Spleen (tissue), 11 donors: Measurements from ENCODE around the gene NPBWR2. TPM values are rescaled to one million over a fixed set of nuclear protein-coding genes. Genes with fewer than 3 reads are reported as not detected.
A peak's percentile ranks its signal among the peaks of the same experiment; 100 is the strongest.

Experiments
- DNase-seq: peaks from one replicate; pipeline ENCODE4 v3.0.0-alpha.2; 2020
- H3K27ac ChIP-seq, 8 donors: fragments of 200-600 bp; sonication (generic) in 7 of 8; 1 replicate in 4 of 8; 2 replicates in 4 of 8; pipeline versions ENCODE4 v1.5.0 to v1.8.0; 2016 to 2021; ENCODE audit warnings: inconsistent platforms in 4 of 8, mild to moderate bottlenecking in 4 of 8, moderate library complexity in 1 of 8
- H3K27me3 ChIP-seq, 7 donors: fragments of 200-600 bp; sonication (generic) in 6 of 7; replicated peaks in 1 of 7; 1 replicate in 4 of 7; 2 replicates in 3 of 7; pipeline versions ENCODE4 v1.5.0 to v1.8.0; 2016 to 2021; ENCODE audit warnings: inconsistent platforms in 3 of 7, mild to moderate bottlenecking in 1 of 7
- H3K36me3 ChIP-seq, 6 donors: fragments of 200-600 bp; sonication (generic) in 5 of 6; 1 replicate in 4 of 6; 2 replicates in 2 of 6; pipeline versions ENCODE4 v1.5.0 to v1.8.0; 2016 to 2021; ENCODE audit warnings: inconsistent platforms in 2 of 6
- H3K4me1 ChIP-seq, 6 donors: fragments of 200-600 bp; sonication (generic) in 5 of 6; 1 replicate in 3 of 6; 2 replicates in 3 of 6; pipeline versions ENCODE4 v1.5.0 to v1.8.0; 2016 to 2021; ENCODE audit warnings: inconsistent platforms in 3 of 6
- H3K4me3 ChIP-seq, 8 donors: fragments of 200-600 bp; sonication (generic) in 7 of 8; 1 replicate in 4 of 8; 2 replicates in 4 of 8; pipeline versions ENCODE4 v1.5.0 to v1.8.0; 2016 to 2021; ENCODE audit warnings: inconsistent platforms in 4 of 8, mild to moderate bottlenecking in 4 of 8, moderate library complexity in 2 of 8
- H3K9me3 ChIP-seq, 8 donors: fragments of 200-600 bp; sonication (generic) in 7 of 8; 1 replicate in 4 of 8; 2 replicates in 4 of 8; pipeline versions ENCODE4 v1.5.0 to v1.8.0; 2016 to 2021; ENCODE audit warnings: inconsistent platforms in 4 of 8
- POLR2A ChIP-seq, 3 donors: fragments of 450-650 bp; IDR thresholded peaks; one replicate each; pipeline ENCODE4 v1.5.1; 2017; ENCODE audit warnings: antibody characterized with exemption in 3 of 3, mild to moderate bottlenecking in 1 of 3
- POLR2AphosphoS5 ChIP-seq, 3 donors: sonication (generic); formaldehyde crosslinking; IDR thresholded peaks; one replicate each; pipeline ENCODE4 v1.5.1; 2017; ENCODE audit warnings: antibody characterized with exemption in 3 of 3
- WGBS, 5 donors: extraction: QIAGEN DNeasy Blood & Tissue Kit in 3 of 5; methylation state at CpG; one replicate each; pipeline versions ENCODE4 v1.1.5 to v1.1.7; 2013 to 2018; 5-methylcytosine and 5-hydroxymethylcytosine counted together
- intact Hi-C: fragments of 100-400 bp; cut with DNase I; formaldehyde crosslinking; loops from one replicate; pipeline ENCODE4 v1.15.0; 2023; ENCODE audit warnings: low total_unique reads
- polyA plus RNA-seq, 3 donors: library from polyadenylated mRNA; stranded (reverse); fragments of 200-250 nt; gene quantifications; one replicate each; pipeline ENCODE4 v1.2.1, GENCODE V29; 2013
- total RNA-seq, 7 donors: library from RNA; depleted of rRNA in 3 of 7; stranded (reverse); fragments of >200 nt in 3 of 7; fragmentation: NEBNext Ultra II Directional in 4 of 7; extraction: Animal tissue kit (Norgen Biotek cat#: 25700) in 4 of 7; gene quantifications; one replicate each; pipeline versions ENCODE4 v1.1.0 to v1.2.1, GENCODE V29; 2016 to 2021
- TF ChIP-seq, protein P1 (sequence below), 11 experiments: fragments of 200-600 bp in 7 of 11; fragments of 450-650 bp in 4 of 11; sonication (generic) in 4 of 11; IDR thresholded peaks in 8 of 11; conservative IDR thresholded peaks in 3 of 11; 1 replicate in 7 of 11; 2 replicates in 4 of 11; pipeline versions ENCODE4 v1.4.0 to v1.8.0; 2016 to 2021; ENCODE audit warnings: antibody characterized with exemption in 11 of 11, inconsistent platforms in 4 of 11, mild to moderate bottlenecking in 1 of 11
- donor health status: healthy with polysubstance abuse.
- donor health status: DM: no; HTN: no; CAD: no; lungs with moderate emphysema.
- donor health status: DM: no; HTN: no; CAD: no.
- donor health status: Bipolar disorder and iron deficiency.
- donor health status: healthy.
- donor health status: DM: no; HTN: no; CAD: no.
- donor health status: DM: yes; HTN: yes; CAD: no.

Gene NPBWR2
- total and polyA plus RNA-seq, 10 donors, result 0.26 TPM; not detected in 9

DNA sequence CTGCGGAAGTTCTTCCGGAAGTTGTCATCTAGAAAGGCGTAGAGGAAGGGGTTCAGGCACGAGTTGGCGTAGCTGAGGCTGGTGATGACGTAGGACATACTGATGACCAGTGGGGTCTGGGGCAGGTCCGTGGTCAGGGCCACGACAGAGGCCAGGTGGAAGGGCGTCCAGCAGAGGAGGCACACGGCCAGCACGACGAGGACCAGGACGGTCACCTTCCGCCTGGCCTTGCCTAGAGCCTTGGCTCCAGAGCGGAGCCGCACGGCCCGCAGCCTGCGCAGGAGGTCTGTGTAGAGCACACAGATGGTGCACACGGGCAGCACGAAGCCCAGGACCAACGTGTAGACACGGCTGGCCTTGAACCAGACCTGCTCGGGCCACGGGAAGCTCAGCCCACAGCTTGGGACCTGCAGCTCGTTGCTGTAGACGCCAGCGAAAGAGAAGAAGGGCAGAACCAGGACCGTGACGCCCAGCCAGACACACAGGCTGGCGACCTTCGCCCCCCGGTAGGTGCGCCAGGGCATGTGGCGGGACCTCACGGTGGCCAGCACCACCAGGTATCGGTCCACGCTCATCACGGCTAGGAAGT is 1.4 kb downstream of the NPBWR2 start:
- WGBS, 5 donors, result 90 to 92% (median 91%) methylated on average over 36 to 39 of the region's 39 CpGs
- intact Hi-C loops, result no loop called here
- no peaks in the 10 kb centered on the region for H3K36me3 ChIP-seq
- peak; percentile 58 for DNase-seq
- H3K27ac ChIP-seq, result no peak overlapping the region
- H3K4me3 ChIP-seq, result no peak overlapping the region
- peaks cover 5 to 41% (median 29%) of the 10 kb centered on the region in 6 donors for H3K4me1 ChIP-seq
- no peaks in the 10 kb centered on the region for H3K9me3 ChIP-seq
- H3K27me3 ChIP-seq, result peaks cover 0 to 46% (median 26%) of the 10 kb centered on the region in 7 donors
- TF ChIP-seq POLR2A (IDR thresholded peaks at IDR 0.05) (no peak), POLR2AphosphoS5 (IDR thresholded peaks at IDR 0.05) (no peak)
- TF ChIP-seq, protein P1, sequence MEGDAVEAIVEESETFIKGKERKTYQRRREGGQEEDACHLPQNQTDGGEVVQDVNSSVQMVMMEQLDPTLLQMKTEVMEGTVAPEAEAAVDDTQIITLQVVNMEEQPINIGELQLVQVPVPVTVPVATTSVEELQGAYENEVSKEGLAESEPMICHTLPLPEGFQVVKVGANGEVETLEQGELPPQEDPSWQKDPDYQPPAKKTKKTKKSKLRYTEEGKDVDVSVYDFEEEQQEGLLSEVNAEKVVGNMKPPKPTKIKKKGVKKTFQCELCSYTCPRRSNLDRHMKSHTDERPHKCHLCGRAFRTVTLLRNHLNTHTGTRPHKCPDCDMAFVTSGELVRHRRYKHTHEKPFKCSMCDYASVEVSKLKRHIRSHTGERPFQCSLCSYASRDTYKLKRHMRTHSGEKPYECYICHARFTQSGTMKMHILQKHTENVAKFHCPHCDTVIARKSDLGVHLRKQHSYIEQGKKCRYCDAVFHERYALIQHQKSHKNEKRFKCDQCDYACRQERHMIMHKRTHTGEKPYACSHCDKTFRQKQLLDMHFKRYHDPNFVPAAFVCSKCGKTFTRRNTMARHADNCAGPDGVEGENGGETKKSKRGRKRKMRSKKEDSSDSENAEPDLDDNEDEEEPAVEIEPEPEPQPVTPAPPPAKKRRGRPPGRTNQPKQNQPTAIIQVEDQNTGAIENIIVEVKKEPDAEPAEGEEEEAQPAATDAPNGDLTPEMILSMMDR (IDR thresholded peaks at IDR 0.05 in 8 of 11, conservative IDR thresholded peaks at IDR 0.05 in 3 of 11), result no peak

DNA sequence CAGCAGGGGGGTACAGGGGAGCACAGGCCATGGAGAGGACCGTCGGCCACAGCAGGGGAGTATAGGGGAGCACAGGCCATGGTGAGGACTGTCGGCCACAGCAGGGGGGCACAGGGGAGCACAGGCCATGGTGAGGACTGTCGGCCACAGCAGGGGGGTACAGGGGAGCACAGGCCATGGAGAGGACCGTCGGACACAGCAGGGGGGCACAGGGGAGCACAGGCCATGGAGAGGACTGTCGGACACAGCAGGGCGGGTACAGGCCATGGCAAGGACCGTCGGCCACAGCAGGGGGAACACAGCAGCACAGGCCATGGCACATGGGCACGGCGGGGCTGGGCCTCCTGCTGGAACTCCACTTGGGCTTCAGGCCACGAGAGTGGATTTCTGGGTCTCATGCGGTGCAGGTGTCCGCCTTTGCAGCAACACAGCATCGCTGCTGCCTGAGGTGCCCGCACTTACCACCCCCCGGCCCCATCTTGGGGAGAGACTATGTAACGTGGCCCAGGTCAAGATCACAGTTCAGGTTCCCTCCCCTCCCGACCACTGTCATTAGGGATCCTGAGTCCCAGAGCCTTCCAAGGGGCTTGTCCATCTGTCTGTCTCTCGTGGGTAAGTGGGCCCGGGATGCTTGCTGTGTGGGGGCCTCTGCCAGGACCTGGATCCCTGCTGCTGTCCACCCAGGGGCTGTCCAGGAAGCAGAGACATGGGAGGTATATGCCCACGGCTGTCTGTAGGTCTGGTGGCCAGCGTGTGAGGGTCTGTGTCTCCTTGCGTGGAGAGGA is 2.5 kb downstream of the NPBWR2 start:
- no peak overlapping the region for H3K4me3 ChIP-seq
- H3K36me3 ChIP-seq, result peaks cover 0 to 2% (median 0%) of the 10 kb centered on the region in 6 donors
- peaks cover 0 to 55% (median 28%) of the 10 kb centered on the region in 7 donors for H3K27me3 ChIP-seq
- H3K9me3 ChIP-seq, result no peaks in the 10 kb centered on the region
- TF ChIP-seq, protein P1 (IDR thresholded peaks at IDR 0.05 in 8 of 11, conservative IDR thresholded peaks at IDR 0.05 in 3 of 11), result no peak
- TF ChIP-seq POLR2A (IDR thresholded peaks at IDR 0.05), result no peak
- DNase-seq, result peak; percentile 65
- intact Hi-C loops, result no loop called here
- H3K4me1 ChIP-seq, result peaks cover 5 to 50% (median 33%) of the 10 kb centered on the region in 6 donors
- 71 to 95% (median 88%) methylated on average over 18 to 25 of the region's 25 CpGs for WGBS, 5 donors
- H3K27ac ChIP-seq, result no peak overlapping the region

GRCh38 chr20:64103871-64104666 is 3.3 kb downstream of the NPBWR2 start:
- intact Hi-C loops, result no loop called here
- no peak for TF ChIP-seq POLR2A (IDR thresholded peaks at IDR 0.05)
- TF ChIP-seq, protein P1 (IDR thresholded peaks at IDR 0.05 in 8 of 11, conservative IDR thresholded peaks at IDR 0.05 in 3 of 11), result no peak
- no peaks in the 10 kb centered on the region for H3K9me3 ChIP-seq
- DNase-seq, result peak; percentile 50
- 56 to 84% (median 78%) methylated on average over 14 to 20 of the region's 20 CpGs for WGBS, 5 donors
- H3K36me3 ChIP-seq, result peaks cover 0 to 10% (median 2%) of the 10 kb centered on the region in 6 donors
- H3K4me3 ChIP-seq, result no peak overlapping the region
- H3K27ac ChIP-seq, result no peak overlapping the region
- H3K4me1 ChIP-seq, result peaks cover 5 to 53% (median 35%) of the 10 kb centered on the region in 6 donors
- peaks cover 0 to 55% (median 28%) of the 10 kb centered on the region in 7 donors for H3K27me3 ChIP-seq
